Skeletal muscle tissue (tissue), 4 donors: ENCODE data around the gene AGAP3. TPM values are rescaled to one million over a fixed set of nuclear protein-coding genes. Genes with fewer than 3 reads are reported as not detected.

Experiments
- H3K27ac ChIP-seq: one replicate; pipeline ENCODE4 v1.7.0; 2013; ENCODE audit warnings: mild to moderate bottlenecking, low read depth, low read length, inconsistent platforms
- H3K27me3 ChIP-seq, 3 donors: one replicate each; pipeline ENCODE4 v1.7.0; 2013; ENCODE audit warnings: low read length in 3 of 3; ENCODE audit not compliant: control insufficient read depth in 3 of 3, insufficient read depth in 3 of 3
- H3K36me3 ChIP-seq, 3 donors: one replicate each; pipeline ENCODE4 v1.7.0; 2013; ENCODE audit warnings: low read length in 3 of 3; ENCODE audit not compliant: control insufficient read depth in 3 of 3, insufficient read depth in 3 of 3
- H3K4me1 ChIP-seq, 3 donors: one replicate each; pipeline ENCODE4 v1.7.0; 2013; ENCODE audit warnings: low read length in 3 of 3, mild to moderate bottlenecking in 3 of 3; ENCODE audit not compliant: control insufficient read depth in 3 of 3, insufficient read depth in 3 of 3
- H3K4me3 ChIP-seq, 3 donors: one replicate each; pipeline ENCODE4 v1.7.0; 2013; ENCODE audit warnings: low read length in 3 of 3
- H3K9ac ChIP-seq, 3 donors: one replicate each; pipeline ENCODE4 v1.7.0; 2013; ENCODE audit warnings: low read length in 3 of 3, mild to moderate bottlenecking in 3 of 3, moderate library complexity in 2 of 3, low read depth in 1 of 3
- H3K9me3 ChIP-seq, 3 donors: one replicate each; pipeline ENCODE4 v1.7.0; 2013; ENCODE audit warnings: low read length in 3 of 3; ENCODE audit not compliant: control insufficient read depth in 3 of 3
- total RNA-seq: library from RNA; depleted of rRNA; stranded (reverse); fragments of >200 nt; gene quantifications from one replicate; pipeline ENCODE4 v1.2.3, GENCODE V29; 2014
- donor health status: Osteomylitis.

Gene AGAP3
- total RNA-seq, 1 donor from 2014 or later = 28.7 TPM

DNA sequence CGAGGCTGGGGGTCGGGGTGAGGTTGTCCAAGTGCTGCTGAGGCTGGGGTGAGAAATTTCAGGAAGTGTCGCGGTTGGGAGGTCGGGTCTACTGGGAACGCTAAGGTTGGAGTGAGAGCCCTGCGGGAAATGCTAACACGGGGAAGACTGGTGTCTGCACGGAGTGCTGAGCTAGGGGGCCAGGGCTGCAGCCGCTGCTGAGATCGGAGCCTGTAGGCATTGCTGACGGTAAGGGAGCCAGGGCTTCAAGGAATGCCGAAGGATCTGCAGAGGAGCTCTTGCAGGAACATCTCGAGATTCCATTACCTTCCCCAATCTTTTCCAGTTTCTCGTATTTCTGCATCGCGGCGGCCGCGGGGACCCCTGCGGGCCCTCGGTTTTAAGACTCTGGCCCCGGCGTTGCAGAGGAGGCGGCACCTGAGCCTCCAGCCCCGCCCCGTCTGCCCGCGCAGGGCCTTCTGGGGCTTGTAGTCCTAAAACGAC, 28.7 kb upstream of the AGAP3 start, which contains the start of gene CDK5:
TSS of gene CDK5 (minus strand) at position 392 of the 483 bp plus-strand sequence. CDS start at position 343, 49 bp downstream.
- Histone ChIP-seq H3K4me1 (peaks cover 40 to 48% (median 47%) of the 10 kb centered on the region in 3 donors), H3K27me3 (no peaks in the 10 kb centered on the region), H3K4me3 (peak within 1 kb of the TSS; percentile 90 to 95 (median 94))

DNA sequence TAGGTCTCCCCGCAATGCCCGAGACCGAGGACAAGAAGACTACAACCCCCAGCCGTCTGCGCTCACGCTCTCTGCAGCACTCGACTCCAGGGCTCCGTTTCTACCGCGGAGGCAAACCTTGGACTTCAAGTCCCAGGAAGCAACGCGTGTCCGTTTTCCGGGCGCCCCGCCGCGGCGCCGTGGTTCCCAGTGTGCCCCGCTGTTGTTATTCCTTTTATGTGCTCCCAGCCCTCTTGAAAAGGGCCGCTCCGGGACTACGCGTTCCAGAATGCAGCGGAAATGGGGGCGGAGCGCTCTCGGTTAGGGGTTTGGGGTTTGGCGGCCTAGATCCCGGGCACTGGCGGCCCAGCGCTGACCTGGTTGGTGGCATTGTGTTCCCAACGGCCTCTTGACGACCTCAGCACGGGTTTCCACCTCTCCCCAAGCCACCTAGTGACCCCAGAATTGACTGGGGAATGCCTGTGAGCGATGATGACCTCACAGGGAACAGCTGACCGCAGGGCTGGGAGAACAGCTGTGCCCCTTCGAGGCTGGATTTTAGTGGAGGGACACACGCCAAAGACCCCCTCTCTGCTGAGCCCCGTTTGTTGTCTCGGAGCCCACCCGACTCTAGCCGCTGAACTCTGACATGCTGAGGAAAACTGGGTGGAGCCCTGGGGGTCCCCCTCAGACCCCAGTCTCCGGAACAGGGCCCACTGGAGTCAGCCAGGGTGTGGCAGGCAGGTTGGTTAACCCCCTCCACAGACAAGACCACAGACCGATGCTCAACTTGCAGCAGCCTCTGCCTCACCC, 28.1 kb upstream of the AGAP3 start:
- Histone ChIP-seq H3K27ac (peak overlapping the region; percentile 98), H3K36me3 (peaks cover 0 to 6% (median 4%) of the 10 kb centered on the region in 3 donors), H3K27me3 (no peaks in the 10 kb centered on the region), H3K4me1 (peaks cover 43 to 49% (median 48%) of the 10 kb centered on the region in 3 donors), H3K9me3 (no peaks in the 10 kb centered on the region), H3K4me3 (peak overlapping the region; percentile 90 to 95 (median 94)), H3K9ac (peak overlapping the region; percentile 83 to 97 (median 95))

More for the DNA sequence above, 28.7 kb upstream of the AGAP3 start, which contains the start of gene CDK5:
- Histone ChIP-seq H3K36me3 (peaks cover 0 to 6% (median 4%) of the 10 kb centered on the region in 3 donors), H3K27ac (peak within 1 kb of the TSS; percentile 98), H3K9ac (peak within 1 kb of the TSS; percentile 83 to 97 (median 95)), H3K9me3 (no peaks in the 10 kb centered on the region)

DNA sequence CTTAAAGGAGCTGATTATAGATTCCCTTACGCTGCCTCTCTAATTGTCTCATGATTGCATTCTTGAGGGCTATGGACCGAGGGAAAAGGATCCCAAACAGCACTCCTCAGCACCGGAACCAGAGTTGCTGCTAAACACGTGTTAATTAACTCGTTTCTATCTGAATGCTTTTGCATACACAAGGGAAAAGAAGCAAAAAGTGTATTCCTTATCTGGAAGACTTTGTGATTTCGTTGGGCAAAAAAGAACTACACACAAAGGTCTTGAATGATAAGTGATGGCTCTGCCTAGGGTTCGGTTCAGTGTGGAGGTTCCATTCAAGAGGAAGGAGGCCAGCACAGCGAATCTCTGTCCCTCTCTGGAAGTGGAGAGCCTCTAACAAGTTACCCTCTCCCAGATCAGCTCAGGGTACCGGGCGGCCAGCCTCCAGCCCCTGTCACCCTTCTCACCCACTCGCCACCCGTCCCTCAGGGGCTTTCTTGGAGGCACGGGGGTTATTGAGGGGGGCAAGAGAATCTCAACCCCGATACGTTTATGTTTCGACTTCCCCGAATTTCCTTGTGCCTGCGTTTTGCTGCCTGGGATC, 27.4 kb upstream of the AGAP3 start:
- peak overlapping the region; percentile 86 to 94 (median 90) for H3K4me3 ChIP-seq
- H3K4me1 ChIP-seq = peaks cover 47 to 51% (median 49%) of the 10 kb centered on the region in 3 donors
- no peaks in the 10 kb centered on the region for H3K27me3 ChIP-seq
- H3K27ac ChIP-seq = peak overlapping the region; percentile 98
- H3K9ac ChIP-seq = peak overlapping the region; percentile 83 to 97 (median 95)
- no peaks in the 10 kb centered on the region for H3K9me3 ChIP-seq
- H3K36me3 ChIP-seq = peaks cover 0 to 7% (median 4%) of the 10 kb centered on the region in 3 donors

DNA sequence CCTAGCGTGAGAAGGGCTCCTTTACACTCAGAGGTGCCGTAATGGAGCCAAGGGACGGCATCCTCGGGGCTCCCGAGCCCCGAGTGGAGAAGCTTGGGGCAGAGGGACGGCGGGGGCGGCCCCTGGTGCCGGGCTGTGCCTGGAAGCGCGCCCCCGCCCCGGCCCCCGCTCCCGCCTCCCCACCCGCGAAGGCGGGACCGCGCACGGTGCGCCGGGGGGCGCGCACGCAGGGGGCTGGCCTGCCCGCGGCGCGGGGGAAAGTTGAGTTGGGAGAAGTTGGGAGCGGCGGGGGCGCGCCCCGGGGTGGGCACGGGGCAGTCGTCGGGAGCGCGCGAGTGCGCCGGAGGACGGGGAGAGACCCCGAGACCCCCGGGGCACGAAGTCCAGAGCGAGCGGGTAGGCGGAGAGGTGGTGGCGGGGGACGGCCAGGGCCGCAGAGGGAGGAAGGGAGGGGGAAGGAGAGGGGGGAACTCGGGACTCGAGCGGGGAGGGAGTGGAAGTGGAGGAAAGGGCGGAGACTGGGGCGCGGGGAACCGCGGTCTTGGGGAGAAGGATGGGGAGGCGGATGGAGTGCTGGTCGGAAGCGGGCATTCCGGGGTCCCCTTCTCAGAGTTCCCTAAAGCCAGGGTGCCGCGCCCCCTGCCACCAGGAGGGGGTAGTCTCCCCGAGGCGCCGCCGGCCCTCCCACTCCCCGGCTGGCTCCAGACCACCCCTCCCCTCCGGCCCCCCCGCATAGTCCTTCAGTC, 26.7 kb upstream of the AGAP3 start, which contains the start of gene SLC4A2:
TSS of gene SLC4A2 (plus strand) at position 223 of the 746 bp plus-strand sequence. CDS start 2,399 bp downstream, outside the sequence.
- Histone ChIP-seq H3K27ac (peak within 1 kb of the TSS; percentile 98), H3K36me3 (peaks cover under 1 to 7% (median 3%) of the 10 kb centered on the region in 3 donors), H3K27me3 (no peaks in the 10 kb centered on the region), H3K4me1 (peaks cover 47 to 51% (median 49%) of the 10 kb centered on the region in 3 donors), H3K4me3 (peak within 1 kb of the TSS; percentile 86 to 94 (median 90)), H3K9me3 (no peaks in the 10 kb centered on the region), H3K9ac (peak within 1 kb of the TSS; percentile 83 to 97 (median 95))

DNA sequence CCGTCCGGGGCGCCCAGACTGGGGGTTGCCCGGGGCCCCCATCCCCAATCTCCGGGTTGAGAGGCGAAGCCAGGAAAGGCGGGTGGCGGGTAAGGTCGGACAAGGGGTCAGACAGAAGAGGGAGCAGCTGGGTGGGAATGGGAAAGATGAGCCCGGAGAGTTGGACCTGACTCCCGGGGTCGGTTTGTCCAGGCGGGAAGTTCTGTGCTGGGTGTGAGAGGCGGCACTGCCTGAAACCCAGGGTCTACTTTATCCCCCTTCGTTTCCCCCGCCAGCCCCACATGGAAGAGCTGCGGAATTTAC, 26.2 kb upstream of the AGAP3 start:
- Histone ChIP-seq H3K36me3 (peaks cover 6 to 12% (median 7%) of the 10 kb centered on the region in 3 donors), H3K27ac (peak overlapping the region; percentile 98), H3K9me3 (no peaks in the 10 kb centered on the region), H3K9ac (peak overlapping the region; percentile 59 to 95 (median 77)), H3K4me1 (peaks cover 47 to 51% (median 49%) of the 10 kb centered on the region in 3 donors), H3K27me3 (no peaks in the 10 kb centered on the region), H3K4me3 (peak overlapping the region; percentile 75 to 90 (median 86))

DNA sequence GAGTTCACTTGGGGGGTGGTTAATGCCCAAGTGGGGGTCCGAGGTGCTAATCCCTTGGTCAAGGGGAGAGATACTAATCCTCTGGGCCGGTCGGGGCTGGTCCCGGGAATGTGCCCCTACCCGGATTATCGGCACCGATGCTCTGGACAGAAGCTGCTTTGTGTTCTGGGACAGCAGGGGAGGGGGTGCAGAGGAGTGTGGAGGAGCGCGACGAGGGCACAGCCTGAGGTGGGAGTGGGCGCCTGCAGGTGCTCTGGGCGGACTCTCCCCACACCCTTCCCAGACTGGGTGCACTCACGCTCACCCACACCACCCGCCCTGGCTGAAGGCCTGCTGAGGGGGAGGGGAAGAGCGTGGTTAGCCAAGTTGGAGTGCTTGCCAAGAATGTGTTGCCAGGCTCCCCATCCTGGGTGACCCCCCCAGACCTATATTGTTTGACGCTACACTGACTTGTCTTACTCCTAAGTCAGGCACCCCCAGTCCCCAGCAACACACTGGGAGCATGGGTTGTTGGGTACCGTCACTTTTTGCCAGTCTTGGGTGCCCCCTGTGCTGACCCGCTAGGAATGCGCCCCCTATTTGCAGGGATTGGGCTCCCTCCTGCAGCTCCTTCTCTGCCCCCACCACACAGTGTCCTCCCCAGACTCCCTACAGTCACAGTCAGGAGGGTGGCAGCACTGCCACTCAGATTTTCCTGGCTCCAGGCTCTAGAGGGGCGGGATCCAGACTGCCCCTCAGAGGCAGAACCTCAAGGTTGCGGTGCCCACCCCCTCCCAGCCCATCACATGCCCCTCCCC, 25.7 kb upstream of the AGAP3 start:
- H3K4me3 ChIP-seq = peak overlapping the region; percentile 75 to 90 (median 86)
- H3K9ac ChIP-seq = peak overlapping the region; percentile 59 to 95 (median 77)
- H3K27ac ChIP-seq = peak overlapping the region; percentile 98
- H3K4me1 ChIP-seq = peaks cover 47 to 51% (median 49%) of the 10 kb centered on the region in 3 donors
- no peaks in the 10 kb centered on the region for H3K9me3 ChIP-seq
- peaks cover 11 to 17% (median 13%) of the 10 kb centered on the region in 3 donors for H3K36me3 ChIP-seq
- no peaks in the 10 kb centered on the region for H3K27me3 ChIP-seq

DNA sequence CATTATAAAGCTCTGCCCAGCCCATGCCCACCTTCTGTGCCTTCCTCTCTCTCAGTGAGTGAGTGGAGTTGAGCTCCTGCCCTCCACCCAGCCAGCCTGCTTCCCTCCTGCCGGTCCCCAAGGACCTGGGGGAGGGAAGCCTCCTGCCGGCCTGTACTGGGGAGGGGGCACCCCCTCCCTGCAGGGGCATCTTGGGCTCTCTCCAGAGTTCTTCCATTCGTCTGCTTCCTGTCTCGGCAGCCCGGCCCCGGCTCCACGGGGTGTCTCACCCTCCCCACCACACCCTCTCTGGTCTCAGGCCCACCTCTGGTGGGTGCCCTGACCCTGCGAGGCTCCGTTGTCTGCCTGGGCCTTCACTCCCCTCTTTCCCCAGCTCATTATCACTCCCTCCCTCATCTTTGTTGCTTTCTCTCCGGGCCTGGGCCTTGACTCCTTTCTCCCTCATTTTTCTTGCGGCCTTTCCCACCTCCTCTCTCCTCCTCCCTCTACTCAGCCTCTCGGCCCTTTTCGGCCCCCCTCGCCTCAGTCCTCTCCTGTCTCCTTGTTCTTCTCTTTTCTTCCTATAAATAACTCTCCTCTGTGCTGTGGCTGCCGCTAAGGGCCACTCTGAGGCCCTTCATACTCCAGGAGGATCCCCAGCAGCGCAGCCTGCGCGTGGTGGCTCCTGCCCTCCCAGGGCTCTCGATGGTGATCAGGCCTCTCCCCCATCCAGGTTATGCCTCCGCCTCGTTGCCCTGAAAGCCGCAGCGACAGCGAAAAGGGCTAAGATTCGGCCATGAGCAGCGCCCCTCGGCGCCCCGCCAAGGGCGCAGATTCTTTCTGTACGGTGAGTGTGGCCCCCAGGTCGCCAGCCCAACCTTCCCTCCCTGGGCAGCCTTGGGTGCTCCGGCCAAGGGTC, 24.8 kb upstream of the AGAP3 start:
- H3K4me3 ChIP-seq = no peak overlapping the region
- no peak overlapping the region for H3K9ac ChIP-seq

DNA sequence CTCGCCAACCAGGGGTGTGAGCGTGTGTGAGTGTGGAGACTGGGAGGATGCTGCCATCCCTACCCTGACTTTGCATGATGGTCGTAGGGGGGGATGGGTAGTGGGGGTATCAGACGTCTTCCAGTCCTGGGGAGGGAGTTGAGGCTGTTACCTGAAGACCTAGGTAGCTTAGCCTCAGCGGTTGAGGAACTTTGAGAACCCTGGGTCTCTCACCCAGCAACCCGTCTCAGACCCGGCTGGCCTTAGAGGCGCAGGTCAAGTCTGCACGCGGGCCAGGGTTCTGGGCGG, 24.2 kb upstream of the AGAP3 start:
- Histone ChIP-seq H3K9me3 (no peaks in the 10 kb centered on the region), H3K36me3 (peaks cover 14 to 19% (median 16%) of the 10 kb centered on the region in 3 donors), H3K9ac (no peak overlapping the region), H3K27ac (no peak overlapping the region), H3K4me1 (peaks cover 41 to 45% (median 44%) of the 10 kb centered on the region in 3 donors), H3K27me3 (no peaks in the 10 kb centered on the region), H3K4me3 (no peak overlapping the region)

More for the DNA sequence above, 24.8 kb upstream of the AGAP3 start:
- peaks cover 47 to 51% (median 49%) of the 10 kb centered on the region in 3 donors for H3K4me1 ChIP-seq
- H3K36me3 ChIP-seq = peaks cover 13 to 19% (median 14%) of the 10 kb centered on the region in 3 donors
- no peaks in the 10 kb centered on the region for H3K9me3 ChIP-seq
- no peaks in the 10 kb centered on the region for H3K27me3 ChIP-seq
- H3K27ac ChIP-seq = no peak overlapping the region
